ENCODE results near the gene FBN2. TPM values are rescaled to one million over a fixed set of nuclear protein-coding genes. Genes with fewer than 3 reads are reported as not detected.

The FBN2 gene
- total RNA-seq, 6 experiments from 2014 or later: 0.06 to 0.98 (median 0.45) TPM

DNA sequence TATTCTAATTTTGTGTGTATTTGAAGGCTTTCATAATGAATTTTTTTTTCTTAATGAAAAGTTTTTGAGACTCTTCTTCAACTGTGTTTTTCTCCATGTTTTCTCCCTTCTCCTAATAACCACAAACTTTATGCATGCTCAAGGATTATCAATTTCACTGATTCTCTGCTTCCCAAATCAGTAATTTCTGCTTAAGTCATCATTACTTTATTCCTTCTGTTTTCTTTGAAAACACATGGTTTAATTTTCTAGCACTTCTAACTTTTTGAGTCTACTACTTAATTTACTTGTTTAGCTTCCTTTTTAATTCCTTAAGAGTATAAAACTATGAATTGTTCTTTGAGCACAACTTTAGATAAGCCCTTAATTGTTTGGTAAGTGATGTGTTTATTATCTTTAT lies 11.5 kb upstream of the FBN2 start:
- Histone ChIP-seq H3K4me3 (no peak overlapping the region), H3K36me3 (no peaks in the 10 kb centered on the region), H3K27me3 (no peaks in the 10 kb centered on the region), H3K4me1 (no peaks in the 10 kb centered on the region), H3K27ac (no peak overlapping the region), H3K9me3 (no peaks in the 10 kb centered on the region)
- TF ChIP-seq, protein P1, sequence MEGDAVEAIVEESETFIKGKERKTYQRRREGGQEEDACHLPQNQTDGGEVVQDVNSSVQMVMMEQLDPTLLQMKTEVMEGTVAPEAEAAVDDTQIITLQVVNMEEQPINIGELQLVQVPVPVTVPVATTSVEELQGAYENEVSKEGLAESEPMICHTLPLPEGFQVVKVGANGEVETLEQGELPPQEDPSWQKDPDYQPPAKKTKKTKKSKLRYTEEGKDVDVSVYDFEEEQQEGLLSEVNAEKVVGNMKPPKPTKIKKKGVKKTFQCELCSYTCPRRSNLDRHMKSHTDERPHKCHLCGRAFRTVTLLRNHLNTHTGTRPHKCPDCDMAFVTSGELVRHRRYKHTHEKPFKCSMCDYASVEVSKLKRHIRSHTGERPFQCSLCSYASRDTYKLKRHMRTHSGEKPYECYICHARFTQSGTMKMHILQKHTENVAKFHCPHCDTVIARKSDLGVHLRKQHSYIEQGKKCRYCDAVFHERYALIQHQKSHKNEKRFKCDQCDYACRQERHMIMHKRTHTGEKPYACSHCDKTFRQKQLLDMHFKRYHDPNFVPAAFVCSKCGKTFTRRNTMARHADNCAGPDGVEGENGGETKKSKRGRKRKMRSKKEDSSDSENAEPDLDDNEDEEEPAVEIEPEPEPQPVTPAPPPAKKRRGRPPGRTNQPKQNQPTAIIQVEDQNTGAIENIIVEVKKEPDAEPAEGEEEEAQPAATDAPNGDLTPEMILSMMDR (IDR thresholded peaks at IDR 0.05): no peak
- no peak for TF ChIP-seq POLR2A (IDR thresholded peaks at IDR 0.05)
- intact Hi-C loops (cut with DNase I): no loop called here
- DNase-seq: no peak
- ATAC-seq: no peak

GRCh38 chr5:128546658-128547281 lies 8.7 kb upstream of the FBN2 start:
- DNase-seq: no peak
- Histone ChIP-seq H3K4me1 (no peaks in the 10 kb centered on the region), H3K27ac (no peak overlapping the region), H3K4me3 (no peak overlapping the region), H3K27me3 (no peaks in the 10 kb centered on the region), H3K9me3 (no peaks in the 10 kb centered on the region), H3K36me3 (no peaks in the 10 kb centered on the region)
- no peak for TF ChIP-seq POLR2A (IDR thresholded peaks at IDR 0.05)
- TF ChIP-seq, protein P1 (IDR thresholded peaks at IDR 0.05): no peak
- ATAC-seq: no peak
- intact Hi-C loops (cut with DNase I): no loop called here
- WGBS (ENCODE audit: insufficient coverage, low coverage, low lambda C conversion rate, missing lambda C conversion rate): 35% methylated on average over 5 of the region's 5 CpGs

GRCh38 chr5:128541385-128541784 lies 3.3 kb upstream of the FBN2 start:
- TF ChIP-seq, protein P1 (IDR thresholded peaks at IDR 0.05): no peak
- TF ChIP-seq POLR2A (IDR thresholded peaks at IDR 0.05): no peak
- DNase-seq: no peak
- Histone ChIP-seq H3K36me3 (no peaks in the 10 kb centered on the region), H3K27me3 (peaks cover 0 to 9% of the 10 kb centered on the region in 2 donors), H3K9me3 (no peaks in the 10 kb centered on the region), H3K27ac (no peak overlapping the region), H3K4me1 (peaks cover 0 to 17% (median 0%) of the 10 kb centered on the region in 4 donors), H3K4me3 (no peak overlapping the region)
- ATAC-seq: no peak
- intact Hi-C loops (cut with DNase I): no loop called here
- WGBS (ENCODE audit: insufficient coverage, low coverage, low lambda C conversion rate, missing lambda C conversion rate): 73% methylated on average over 3 of the region's 3 CpGs

DNA sequence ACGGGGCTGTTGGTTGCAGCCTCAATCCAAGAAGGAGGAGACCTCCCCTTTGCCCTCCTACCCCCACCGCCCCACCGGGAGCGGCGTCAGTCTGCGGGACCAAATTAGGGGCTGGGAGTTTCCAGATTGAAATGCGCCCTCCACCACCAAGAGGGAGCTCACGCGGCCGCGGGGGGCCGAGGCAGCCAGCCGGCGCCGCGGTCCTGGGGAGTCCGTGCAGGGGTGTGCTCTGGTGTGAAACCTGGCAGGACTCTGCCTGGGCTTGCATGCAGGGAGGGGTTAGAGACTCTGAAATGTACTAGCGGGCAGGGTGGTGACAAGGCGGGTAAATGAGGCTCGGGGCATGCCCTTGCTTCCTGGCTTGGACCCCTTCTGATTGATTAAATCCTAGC lies 989 bp upstream of the FBN2 start:
- DNase-seq (no peak), ATAC-seq (peak in 3 of 4 donors; percentile 14 to 35 (median 15))
- no peak overlapping the region for H3K27ac ChIP-seq
- H3K4me1 ChIP-seq: peaks cover 0 to 17% (median 0%) of the 10 kb centered on the region in 4 donors
- H3K4me3 ChIP-seq: peak overlapping the region in 1 of 3 donors; percentile 21
- peaks cover 0 to 11% of the 10 kb centered on the region in 2 donors for H3K27me3 ChIP-seq
- TF ChIP-seq, protein P1 (IDR thresholded peaks at IDR 0.05): no peak
- no peak for TF ChIP-seq POLR2A (IDR thresholded peaks at IDR 0.05)
- WGBS (ENCODE audit: insufficient coverage, low coverage, low lambda C conversion rate, missing lambda C conversion rate): no CpG with 5 or more reads among the region's 20 CpGs
- H3K36me3 ChIP-seq: no peaks in the 10 kb centered on the region
- intact Hi-C loops (cut with DNase I): no loop called here
- H3K9me3 ChIP-seq: no peaks in the 10 kb centered on the region
